Stimulated activated CD4-positive, alpha-beta T cell treated with anti-CD3 and anti-CD28 coated beads, Interleukin-12 subunit alpha, Interleukin-12 subunit beta, amount 100 ng/mL, for 24 hours (primary cell): ENCODE data around the gene SHC4.

Experiments used
- DNase-seq, 2 experiments: peaks; one replicate each; pipeline ENCODE4 v3.0.0-alpha.2; 2020; ENCODE audit warnings: low read depth in 2 of 2

SHC4 gene

DNA sequence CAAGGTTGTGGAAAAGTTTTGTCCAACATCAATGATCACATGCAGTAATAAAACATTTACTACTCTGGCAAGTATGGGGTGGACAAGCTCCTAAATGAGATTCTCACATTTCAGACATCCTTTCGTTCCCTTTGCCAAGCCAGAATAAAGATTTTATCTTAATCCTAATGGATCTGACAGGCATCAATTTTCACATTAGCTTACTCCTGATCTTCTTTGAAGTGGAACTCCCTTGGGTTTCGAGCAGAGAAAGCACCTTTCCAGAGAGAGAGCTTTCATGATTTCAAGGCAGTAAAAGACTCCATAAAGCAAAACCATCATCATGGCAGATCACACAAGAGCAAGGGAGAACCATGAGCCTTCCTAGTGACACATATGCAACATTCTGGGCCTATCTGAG lies 113.1 kb downstream of the SHC4 start:
- no peak for DNase-seq

DNA sequence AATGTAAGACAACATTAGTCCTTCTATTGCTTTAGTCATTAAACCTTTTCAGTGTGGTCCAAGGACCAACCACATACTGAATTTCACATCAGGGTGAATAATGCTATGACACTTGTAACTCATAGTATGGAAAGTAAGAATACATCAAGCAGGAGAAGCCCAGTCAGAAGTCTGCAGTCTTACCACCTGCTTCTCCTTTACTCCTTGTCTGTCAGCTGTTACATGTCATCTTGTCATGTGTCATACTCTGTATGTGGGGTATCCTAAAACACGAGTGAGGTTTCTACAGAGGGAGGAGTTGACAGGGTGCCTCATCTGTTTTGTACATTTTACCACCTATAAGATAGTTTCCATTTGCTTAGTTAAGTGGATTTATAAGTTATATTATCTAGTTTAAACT lies 118.6 kb downstream of the SHC4 start:
- no peak for DNase-seq

DNA sequence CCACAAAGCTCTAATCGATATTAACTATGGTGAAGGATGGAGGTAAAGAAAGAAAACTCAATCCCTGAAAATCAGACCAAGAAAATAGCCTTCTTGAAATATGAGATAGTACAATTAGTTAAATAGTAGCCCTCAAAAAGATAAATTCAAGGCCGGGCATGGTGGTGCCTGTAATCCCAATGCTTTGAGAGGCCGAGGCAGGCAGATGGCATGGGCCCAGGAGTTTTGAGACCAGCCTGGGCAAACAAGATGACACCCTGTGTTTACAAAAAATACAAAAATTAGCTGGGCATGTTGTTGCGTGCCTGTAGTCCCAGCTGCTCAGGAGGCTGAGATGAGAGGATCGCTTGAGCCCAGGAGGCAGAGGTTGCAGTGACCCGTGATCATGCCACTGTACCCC lies 121.2 kb downstream of the SHC4 start:
- no peak for DNase-seq

DNA sequence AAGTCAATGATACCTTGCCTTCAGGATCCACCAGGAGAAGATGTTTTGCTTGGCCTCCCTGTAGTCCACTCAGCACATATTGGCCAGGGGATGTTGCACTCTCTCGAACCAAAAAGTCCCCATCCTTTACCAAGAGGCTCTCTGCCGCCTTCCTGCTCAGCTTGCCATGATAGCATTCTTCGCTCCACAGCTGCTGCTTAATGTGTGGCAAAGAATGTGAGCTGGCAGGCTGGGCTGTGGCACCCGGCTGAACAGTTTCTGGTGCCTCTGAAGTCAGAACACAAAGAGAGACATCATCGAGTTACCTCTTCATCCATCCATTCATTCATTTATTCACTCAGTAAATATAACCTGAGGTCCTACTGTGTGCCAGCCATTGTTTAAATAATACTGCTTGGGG lies 129.0 kb downstream of the SHC4 start:
- DNase-seq, result no peak

DNA sequence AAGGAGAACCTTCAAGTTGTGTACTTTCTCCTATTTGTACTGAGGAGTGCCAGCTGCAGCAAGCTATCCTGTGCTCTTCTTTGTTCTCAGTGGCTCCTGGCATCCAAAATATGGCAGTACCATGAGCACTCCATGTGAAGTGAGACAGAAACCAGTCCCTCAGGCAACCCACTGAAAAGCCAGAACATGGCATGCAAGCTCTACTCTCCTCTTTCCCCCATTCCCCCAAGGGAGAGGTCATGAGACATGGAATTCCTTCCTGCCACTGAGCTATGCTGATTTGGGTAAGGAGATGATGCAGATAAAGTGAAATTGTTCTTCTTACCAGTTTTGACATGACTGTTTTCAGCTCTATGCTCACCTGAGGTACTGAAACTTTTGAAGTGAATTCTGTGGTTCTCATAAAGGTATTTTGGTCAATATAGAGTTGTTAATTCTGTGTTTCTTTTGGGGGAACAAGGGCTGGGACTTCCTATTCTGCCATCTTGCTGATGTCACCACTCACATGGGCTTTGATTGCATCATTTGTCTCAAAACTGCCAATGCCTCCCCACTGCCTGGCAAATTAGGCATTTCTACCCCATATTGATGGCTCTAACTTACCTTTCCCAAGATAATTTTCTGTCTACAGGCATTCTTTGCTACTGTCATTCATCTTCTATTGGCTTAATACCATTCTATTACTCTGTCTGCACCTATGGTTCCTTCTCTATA lies 130.0 kb downstream of the SHC4 start:
- DNase-seq, result no peak

DNA sequence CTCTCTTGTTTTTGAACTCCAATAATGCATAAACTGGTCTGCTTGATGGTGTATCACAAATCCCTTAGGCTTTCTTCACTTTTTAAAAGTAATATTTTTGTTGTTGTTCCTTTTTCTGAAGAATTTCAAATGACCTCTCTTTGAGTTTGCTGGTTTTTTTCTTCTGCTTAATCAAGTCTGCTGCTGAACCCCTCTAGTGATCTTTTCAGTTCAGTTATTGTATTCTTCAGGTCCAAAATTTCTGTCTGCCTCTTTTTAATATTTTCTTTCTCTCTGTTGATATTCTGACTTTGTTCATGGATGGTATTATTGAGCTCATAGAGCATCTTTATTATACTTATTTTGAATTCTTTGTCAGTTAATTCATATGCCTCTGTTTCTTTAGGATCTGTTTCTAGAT lies 131.1 kb downstream of the SHC4 start:
- DNase-seq, result no peak

DNA sequence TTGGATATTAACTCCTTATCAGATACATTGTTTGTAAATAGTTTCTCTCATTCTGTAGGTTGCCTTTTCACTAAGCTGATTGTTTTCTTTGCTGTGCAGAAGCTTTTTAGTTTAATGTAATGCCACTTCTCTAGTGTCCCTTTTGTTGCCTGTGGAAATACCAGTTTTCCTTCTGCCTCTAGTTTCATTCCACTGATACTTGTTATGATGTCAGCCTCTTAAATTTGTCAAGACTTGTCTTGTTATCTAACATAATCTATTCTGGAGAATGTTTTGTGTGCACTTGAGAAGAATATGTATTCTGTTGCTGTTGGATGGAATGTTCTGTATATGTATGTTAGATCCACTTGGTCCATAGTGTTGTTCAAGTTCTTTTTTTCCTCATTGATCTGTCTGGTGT lies 134.8 kb downstream of the SHC4 start:
- DNase-seq, result no peak

DNA sequence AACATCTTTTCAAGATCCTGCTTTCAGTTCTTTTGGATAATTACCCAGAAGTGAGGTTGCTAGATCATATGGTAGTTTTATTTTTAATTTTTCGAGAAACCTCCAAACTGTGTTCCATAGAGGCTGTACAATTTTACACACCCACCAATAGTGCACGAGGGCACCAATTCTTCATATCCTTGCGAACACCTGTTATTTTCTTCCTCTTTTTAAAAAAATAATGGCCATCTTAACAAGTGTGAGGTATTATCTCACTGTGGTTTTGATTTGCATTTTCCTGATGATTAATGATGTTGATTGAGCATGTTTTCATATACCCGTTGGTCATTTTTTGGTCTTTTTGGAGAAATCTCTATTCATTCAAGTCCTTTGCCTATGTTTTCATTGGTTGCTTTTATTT lies 135.2 kb downstream of the SHC4 start:
- no peak for DNase-seq

DNA sequence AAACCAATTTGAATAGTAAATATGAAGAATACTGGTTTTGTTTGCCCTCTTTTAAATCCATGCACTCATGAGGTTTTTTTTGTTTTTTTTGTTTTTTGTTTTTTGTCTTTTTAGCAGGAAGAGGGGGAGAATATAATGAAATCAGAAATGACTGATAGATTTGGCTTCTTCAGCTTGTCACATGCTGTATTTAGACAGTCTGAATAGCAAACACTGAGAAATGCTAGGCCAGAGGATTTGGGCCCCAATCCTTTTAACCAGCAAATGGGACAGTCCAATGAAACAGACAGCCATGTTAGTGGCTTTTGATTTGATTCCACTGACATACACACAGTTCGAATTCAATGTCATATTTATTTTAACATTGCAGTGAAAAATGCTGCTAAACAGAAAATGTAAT lies 138.6 kb downstream of the SHC4 start:
- DNase-seq, result no peak

DNA sequence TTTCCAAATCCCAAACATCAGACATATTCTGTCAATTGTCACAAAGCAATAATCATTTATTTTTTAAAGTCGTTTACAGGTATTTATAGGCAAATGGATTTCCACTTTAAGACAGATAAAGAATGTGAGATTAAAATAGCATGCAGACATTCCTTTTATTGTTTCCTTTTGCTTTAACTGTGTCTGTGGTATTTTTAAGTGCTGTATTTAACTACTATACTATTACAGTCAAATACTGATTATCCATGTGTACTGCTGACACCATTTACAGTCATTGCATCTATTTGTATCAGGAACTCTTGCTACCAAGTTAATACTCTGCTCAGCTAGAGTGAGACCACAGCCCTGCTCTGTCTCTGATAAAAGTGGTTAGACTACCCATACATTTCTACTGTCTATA lies 140.0 kb downstream of the SHC4 start:
- DNase-seq, result no peak

DNA sequence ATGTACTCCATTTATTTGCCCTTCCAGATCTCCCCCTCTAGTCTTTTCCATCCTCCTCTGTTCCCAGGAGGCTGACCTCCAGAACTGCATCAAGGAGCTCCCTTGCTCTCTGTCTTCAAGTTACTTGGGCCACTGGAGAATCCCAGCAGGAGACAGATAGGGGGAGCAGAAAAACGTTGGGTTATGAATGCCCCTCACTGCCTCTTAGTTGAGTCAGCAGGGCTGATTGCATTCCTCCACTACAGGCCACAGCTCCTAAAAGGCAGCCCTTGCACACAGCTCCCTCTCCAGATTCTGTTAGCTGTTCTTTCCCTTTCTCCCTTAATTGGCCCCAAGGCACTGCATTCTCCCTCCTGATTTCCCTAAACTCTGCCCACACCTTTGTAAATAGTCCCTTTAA lies 140.5 kb downstream of the SHC4 start:
- DNase-seq, result no peak

DNA sequence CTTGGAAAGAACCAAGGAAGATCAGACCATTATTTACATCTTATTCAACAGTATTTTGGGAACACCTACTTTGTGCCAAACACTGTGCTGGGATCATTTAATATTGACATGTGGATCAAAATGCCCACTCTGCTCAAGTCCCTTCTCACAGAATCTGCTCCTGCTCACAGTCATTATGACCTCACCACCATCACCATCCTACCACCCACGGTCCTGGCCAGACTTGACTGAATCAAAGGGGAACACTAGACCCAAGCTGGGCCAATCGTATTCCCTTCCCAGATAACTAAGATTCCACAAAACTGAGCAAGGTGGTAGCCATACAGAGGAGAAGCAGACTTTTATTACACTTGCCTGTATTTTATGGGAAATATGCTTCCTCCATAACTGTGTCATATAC lies 149.4 kb downstream of the SHC4 start:
- no peak for DNase-seq

DNA sequence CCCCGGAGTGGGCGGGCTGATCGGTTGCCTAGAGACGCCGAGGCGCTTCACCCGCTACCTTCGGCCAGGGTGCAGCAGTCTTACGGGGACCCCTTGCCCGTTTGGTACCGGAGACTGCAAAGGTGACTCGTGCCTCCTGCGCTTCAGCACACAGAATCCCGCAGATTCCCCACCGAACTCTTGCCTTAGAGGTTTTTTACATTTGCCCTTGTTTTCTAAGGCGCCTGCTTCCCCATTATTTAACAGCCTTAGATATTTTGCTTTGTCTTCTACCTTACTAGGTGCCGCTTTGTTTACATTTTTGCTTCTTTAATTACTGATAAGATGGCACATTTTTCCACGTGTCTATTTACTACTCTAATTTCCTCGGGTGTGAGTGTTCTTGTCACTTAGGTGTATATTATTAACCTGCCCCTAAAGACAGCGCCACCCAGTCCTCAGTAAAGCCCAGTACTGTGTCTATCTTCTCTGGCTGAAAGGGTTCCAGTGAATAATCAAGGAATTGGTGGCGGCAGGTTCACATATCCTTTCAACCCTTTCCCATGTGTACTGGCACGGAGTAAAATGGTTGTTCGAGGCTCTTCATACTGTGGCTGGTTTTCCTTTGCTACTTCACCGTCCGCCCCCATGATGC lies 152.3 kb downstream of the SHC4 start:
- DNase-seq, result no peak

DNA sequence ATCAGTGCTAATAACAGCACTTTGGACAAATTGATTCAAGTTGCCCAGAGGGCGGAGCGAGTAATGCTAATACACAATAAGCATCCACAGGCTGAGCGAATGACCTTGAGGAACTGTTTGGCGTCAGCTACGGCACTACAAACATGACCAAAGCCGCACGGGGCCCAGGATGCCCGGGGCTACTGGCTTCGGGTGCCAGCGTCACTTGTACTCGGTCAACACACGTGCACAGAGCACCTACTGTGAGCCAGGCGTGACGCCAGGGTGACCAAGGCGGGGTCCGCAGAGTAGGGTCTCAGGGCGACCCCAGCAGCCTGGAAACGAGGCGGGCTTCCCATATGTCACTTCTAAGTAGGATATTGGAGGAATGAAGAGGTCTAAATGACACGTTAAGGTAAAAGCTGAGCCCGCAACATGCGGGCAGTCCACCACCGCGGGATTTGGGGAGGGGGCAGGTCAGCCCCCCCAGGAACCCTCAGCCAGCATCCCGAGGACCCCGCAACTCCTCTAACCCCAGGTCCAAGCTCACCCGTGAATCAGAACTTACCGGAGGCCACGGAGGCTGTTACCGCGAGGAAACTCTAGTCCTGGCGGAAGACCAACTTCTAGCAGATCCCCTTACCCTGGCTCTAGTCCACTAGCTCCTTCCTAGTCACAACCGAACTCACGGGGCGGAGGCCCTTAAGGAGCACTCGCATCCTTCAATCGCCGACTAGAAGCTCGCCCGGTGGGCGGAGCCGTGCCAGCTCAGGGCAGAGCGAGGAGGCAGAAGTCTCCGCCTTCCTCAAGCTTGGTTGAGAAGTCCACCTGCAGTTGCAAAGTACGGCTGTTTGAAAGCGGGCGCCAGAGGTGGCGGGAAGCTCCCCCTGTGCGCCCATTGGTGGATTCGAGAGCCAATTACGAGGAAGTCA lies 153.1 kb downstream of the SHC4 start, which contains the start of gene CEP152:
Gene CEP152 (minus strand): TSS at position 656 of the 911 bp plus-strand sequence. CDS start 5,420 bp downstream, outside the sequence.
- DNase-seq, result peak; percentile 94 to 96

DNA sequence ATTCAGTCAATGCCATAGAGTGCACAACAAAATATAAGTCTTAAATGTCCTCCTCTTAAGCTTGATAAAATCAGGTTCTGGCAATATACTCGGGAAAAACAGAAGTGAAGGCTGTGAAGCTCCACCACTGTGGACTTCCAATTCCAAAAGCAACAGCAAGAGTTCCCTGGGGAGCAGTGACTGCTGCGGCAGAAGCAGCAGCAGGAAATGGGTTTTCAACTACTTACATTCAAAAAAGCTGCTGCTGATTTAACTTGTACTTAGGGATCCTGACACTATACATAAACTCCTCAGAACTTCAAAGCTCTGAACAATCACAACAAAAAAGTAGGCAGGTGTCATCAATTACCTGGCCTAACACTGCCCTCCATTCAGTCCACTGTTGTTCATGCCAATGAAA lies 157.6 kb downstream of the SHC4 start:
- no peak for DNase-seq

DNA sequence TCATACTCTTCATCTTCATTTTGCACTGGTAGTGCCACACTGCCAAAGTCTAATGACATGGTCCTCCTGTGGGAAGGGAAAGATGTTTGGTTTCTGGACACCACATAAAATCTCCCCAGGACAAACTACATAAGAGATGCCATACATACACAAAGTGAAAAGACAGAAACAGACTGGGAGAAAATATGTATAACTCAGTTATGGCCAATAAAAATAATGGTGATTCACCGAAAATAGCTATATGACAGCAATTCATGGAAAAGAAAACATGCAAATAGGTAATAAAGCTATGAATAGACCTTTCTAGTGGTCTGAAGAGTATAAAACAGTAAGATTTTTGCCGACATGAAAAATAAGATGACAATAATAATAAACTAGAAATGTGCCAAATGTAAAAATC lies 158.1 kb downstream of the SHC4 start:
- DNase-seq, result no peak

DNA sequence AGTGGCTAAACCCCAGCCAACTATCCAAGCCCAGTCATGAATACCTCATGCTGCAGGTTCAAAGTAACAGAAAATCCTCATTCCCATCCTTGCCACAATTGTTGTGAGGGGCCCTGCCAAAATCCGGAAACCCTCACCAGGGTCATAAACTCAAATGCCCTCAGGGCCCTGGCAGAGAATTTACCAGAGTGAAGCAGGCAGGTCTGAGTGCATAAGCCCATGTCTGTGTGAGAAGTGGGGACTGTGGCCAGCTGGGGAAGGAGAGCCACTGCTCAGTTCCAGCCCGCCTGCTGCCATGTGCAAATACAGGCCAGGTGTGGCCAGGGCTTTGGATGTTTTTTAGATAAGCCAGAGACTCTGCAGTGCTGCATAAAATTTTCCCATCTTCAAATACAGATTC lies 159.8 kb downstream of the SHC4 start:
- no peak for DNase-seq

DNA sequence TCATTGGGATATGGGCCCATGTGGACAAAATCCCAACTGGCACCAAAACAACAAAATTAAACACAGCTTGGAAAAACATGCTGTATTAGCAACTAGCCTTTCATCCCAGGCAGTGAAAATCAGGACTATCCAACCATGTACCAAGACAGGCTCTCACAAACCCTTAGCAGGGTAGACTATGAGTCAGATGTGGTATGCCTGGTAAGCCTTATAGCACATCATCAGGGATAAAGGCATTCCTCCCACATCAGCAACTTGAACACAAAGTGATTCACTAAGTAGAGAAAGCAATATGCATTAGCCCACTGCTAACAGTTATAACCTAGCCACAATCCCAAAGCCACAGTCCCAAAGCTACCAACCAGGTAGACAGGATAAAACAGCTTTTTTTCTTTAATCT lies 160.9 kb downstream of the SHC4 start:
- no peak for DNase-seq

DNA sequence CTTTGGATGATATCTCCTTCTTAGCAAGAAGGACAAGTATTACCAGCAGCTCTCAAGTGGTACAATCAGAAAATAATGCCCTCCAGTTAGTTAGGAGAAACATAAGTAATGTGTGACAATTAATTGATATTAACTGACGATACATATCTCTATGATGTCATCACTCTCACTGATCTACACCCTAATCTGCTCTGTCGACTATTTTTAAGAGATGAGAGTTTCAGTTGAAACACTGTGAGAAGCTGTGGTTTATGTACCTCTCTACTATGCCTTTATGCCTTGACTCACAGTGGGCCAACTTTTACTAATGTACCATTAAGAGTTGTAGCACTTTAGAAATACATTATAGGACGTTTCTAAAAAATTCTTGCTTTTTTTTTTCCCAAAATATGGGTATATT lies 161.5 kb downstream of the SHC4 start:
- DNase-seq, result no peak

DNA sequence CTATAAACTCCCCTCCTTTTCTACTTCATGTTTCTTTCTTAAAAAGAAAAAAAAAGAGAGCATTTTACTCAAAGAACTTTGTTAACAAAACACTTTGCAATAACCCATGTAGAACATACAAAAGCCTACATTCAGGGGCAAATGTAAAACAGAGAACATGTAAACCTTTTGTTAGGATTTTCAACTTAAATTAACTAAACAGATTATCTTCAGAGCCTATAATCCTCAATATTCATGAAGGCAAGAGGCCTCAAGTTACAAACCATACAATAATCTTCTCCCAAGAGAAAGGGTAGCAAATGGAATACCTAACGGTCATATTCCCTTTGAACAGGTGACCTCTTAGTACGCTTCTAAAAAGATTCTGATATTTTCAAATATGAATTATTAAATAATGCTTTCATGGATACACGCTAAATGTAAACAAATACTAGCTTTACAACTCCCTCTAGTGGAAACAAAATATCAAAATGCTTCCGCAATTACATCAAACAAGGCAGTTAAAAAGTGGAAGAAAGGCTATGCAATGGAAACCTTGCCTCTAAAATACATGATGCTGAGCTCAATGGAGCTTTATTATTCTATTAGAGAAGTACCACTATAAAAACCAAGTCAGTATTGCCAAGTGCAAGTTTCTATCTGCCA lies 162.8 kb downstream of the SHC4 start:
- DNase-seq, result no peak

DNA sequence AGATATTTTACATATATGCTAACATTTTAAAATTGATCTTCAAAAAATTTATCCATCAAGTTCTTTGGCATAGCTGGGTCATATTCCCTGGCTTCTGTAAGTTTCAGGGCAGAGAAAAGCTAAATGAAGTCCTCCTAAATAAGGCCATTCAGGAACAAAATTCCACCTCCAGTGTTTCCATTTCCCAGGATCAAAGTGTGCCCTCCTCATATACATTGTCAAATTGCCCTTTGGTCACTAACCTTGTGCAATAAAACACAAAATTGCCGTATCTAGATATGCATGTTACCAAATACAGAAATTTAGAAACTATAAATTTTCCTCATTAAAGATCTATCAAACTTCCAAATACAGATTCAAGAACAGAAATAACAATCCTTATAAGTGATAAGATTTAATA lies 163.5 kb downstream of the SHC4 start:
- no peak for DNase-seq

DNA sequence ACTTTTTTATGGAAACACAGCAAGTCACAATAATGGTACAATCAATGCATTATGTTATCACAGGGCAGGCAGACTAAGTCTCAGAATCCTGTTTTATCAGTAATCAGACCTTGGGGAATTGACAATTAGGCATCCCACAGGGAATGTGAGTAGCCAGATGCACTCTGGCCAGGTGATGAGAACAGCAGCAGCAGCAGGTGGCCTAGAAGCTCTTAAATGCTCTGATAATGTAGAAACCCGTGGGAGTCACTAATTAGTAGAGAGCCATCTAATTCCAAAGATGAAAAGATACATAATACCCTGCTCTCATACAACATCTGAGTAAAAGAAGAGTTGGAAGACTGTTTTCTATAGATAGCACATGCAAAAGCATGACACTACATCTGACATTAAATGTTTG lies 165.4 kb downstream of the SHC4 start:
- no peak for DNase-seq
